Liver (tissue), 9 donors: ENCODE results near the gene SNX9. TPM values are rescaled to one million over a fixed set of nuclear protein-coding genes. Genes with fewer than 3 reads are reported as not detected.

Experiments
- DNase-seq: peaks from one replicate; pipeline ENCODE4 v3.0.0-alpha.2; 2017; ENCODE audit warnings: low spot score
- H3K27ac ChIP-seq, 2 donors: one replicate each; pipeline ENCODE4 v1.7.0; 2013; ENCODE audit warnings: inconsistent platforms in 2 of 2, low read length in 2 of 2, control low read depth in 1 of 2, low read depth in 1 of 2, mild to moderate bottlenecking in 1 of 2
- H3K27me3 ChIP-seq, 4 donors: one replicate each; pipeline versions ENCODE4 v1.6.1 to v1.7.0; 2013; ENCODE audit warnings: low read length in 3 of 4, inconsistent platforms in 1 of 4, mild to moderate bottlenecking in 1 of 4, moderate library complexity in 1 of 4; ENCODE audit not compliant: control insufficient read depth in 4 of 4, insufficient read depth in 4 of 4
- H3K36me3 ChIP-seq, 4 donors: one replicate each; pipeline versions ENCODE4 v1.6.1 to v1.7.0; 2013; ENCODE audit warnings: low read length in 3 of 4, mild to moderate bottlenecking in 3 of 4, low read depth in 1 of 4, moderate library complexity in 1 of 4; ENCODE audit not compliant: control insufficient read depth in 4 of 4, insufficient read depth in 3 of 4
- H3K4me1 ChIP-seq, 4 donors: one replicate each; pipeline versions ENCODE4 v1.6.1 to v1.7.0; 2013; ENCODE audit warnings: low read length in 3 of 4, mild to moderate bottlenecking in 3 of 4, moderate library complexity in 1 of 4; ENCODE audit not compliant: control insufficient read depth in 4 of 4, insufficient read depth in 4 of 4
- H3K4me3 ChIP-seq, 3 donors: one replicate each; pipeline versions ENCODE4 v1.6.1 to v1.7.0; 2013; ENCODE audit warnings: low read length in 3 of 3, control low read depth in 1 of 3, low read depth in 1 of 3, mild to moderate bottlenecking in 1 of 3
- H3K9ac ChIP-seq, 2 donors: one replicate each; pipeline ENCODE4 v1.7.0; 2013; ENCODE audit warnings: low read length in 2 of 2, mild to moderate bottlenecking in 2 of 2, moderate library complexity in 2 of 2, control low read depth in 1 of 2, low read depth in 1 of 2
- H3K9me3 ChIP-seq, 4 donors: one replicate each; pipeline versions ENCODE4 v1.6.1 to v1.7.0; 2013; ENCODE audit warnings: low read length in 3 of 4; ENCODE audit not compliant: control insufficient read depth in 4 of 4
- ATF3 ChIP-seq: IDR thresholded peaks from 2 replicates; pipeline ENCODE4 v1.6.1; 2016; ENCODE audit warnings: antibody characterized with exemption
- CTCF ChIP-seq: fragments of 150-350 bp; IDR thresholded peaks from 2 replicates; pipeline ENCODE4 v1.5.1; 2017; ENCODE audit warnings: improper control_type of control experiment, low read depth, low read length; ENCODE audit not compliant: missing input control
- EGR1 ChIP-seq, 2 donors: IDR thresholded peaks; 2 replicates each; pipeline ENCODE4 v1.6.1; 2016 to 2018; ENCODE audit warnings: antibody characterized with exemption in 2 of 2, low read depth in 2 of 2
- FOXA1 ChIP-seq: IDR thresholded peaks from 2 replicates; pipeline ENCODE4 v1.6.1; 2016; ENCODE audit warnings: antibody characterized with exemption
- FOXA2 ChIP-seq: IDR thresholded peaks from 2 replicates; pipeline ENCODE4 v1.6.1; 2016; ENCODE audit warnings: antibody characterized with exemption
- GABPA ChIP-seq, 2 donors: IDR thresholded peaks in 1 of 2; conservative IDR thresholded peaks in 1 of 2; 2 replicates each; pipeline ENCODE4 v1.6.1; 2016; ENCODE audit warnings: antibody characterized with exemption in 2 of 2, mild to moderate bottlenecking in 1 of 2, moderate library complexity in 1 of 2
- HNF4A ChIP-seq, 2 donors: conservative IDR thresholded peaks; 2 replicates each; pipeline ENCODE4 v1.6.1; 2016; ENCODE audit warnings: antibody characterized with exemption in 2 of 2, mild to moderate bottlenecking in 2 of 2
- HNF4G ChIP-seq: IDR thresholded peaks from 2 replicates; pipeline ENCODE4 v1.6.1; 2016; ENCODE audit warnings: antibody characterized with exemption
- JUND ChIP-seq, 2 donors: IDR thresholded peaks; 2 replicates each; pipeline ENCODE4 v1.6.1; 2016; ENCODE audit warnings: antibody characterized with exemption in 2 of 2
- MAX ChIP-seq: IDR thresholded peaks from 2 replicates; pipeline ENCODE4 v1.6.1; 2016; ENCODE audit warnings: antibody characterized with exemption
- NR2F2 ChIP-seq: IDR thresholded peaks from 2 replicates; pipeline ENCODE4 v1.6.1; 2016; ENCODE audit warnings: antibody characterized with exemption
- REST ChIP-seq: IDR thresholded peaks from 2 replicates; pipeline ENCODE4 v1.6.1; 2016; ENCODE audit warnings: antibody characterized with exemption, mild to moderate bottlenecking
- RXRA ChIP-seq, 2 donors: IDR thresholded peaks; 2 replicates each; pipeline ENCODE4 v1.6.1; 2017 to 2018; ENCODE audit warnings: antibody characterized with exemption in 2 of 2, mild to moderate bottlenecking in 1 of 2
- SP1 ChIP-seq: IDR thresholded peaks from 2 replicates; pipeline ENCODE4 v1.6.1; 2018; ENCODE audit warnings: antibody characterized with exemption, mild to moderate bottlenecking
- TAF1 ChIP-seq: conservative IDR thresholded peaks from 2 replicates; pipeline ENCODE4 v1.6.1; 2016; ENCODE audit warnings: antibody characterized with exemption, mild to moderate bottlenecking
- ZBTB33 ChIP-seq: IDR thresholded peaks from 2 replicates; pipeline ENCODE4 v1.6.1; 2016; ENCODE audit warnings: antibody characterized with exemption
- WGBS: extraction: QIAGEN DNeasy Blood & Tissue Kit; methylation state at CpG from one replicate; pipeline ENCODE4 v1.1.7; 2013; 5-methylcytosine and 5-hydroxymethylcytosine counted together
- polyA plus RNA-seq, 2 donors: library from polyadenylated mRNA; stranded (reverse) in 1 of 2; unstranded in 1 of 2; fragments of 200-250 nt in 1 of 2; fragments of >200 nt in 1 of 2; fragmentation: Nextera tagmentation in 1 of 2; extraction: Ambion mirVana in 1 of 2; gene quantifications; one replicate each; pipeline versions ENCODE4 v1.2.1 to v1.2.3, GENCODE V29; 2013 to 2015
- total RNA-seq, 2 donors: library from RNA; depleted of rRNA; stranded (reverse); fragments of >200 nt; gene quantifications; one replicate each; pipeline ENCODE4 v1.2.3, GENCODE V29; 2014
- donor health status: healthy.
- donor health status: healthy.
- donor health status: healthy.
- donor health status: healthy.
- donor health status: healthy.

The SNX9 gene
- total and polyA plus RNA-seq, 4 donors: 16.4 to 31.0 (median 22.3) TPM

GRCh38 chr6:157895585-157895984, 72.5 kb downstream of the SNX9 start:
- H3K27me3 ChIP-seq: no peaks in the 10 kb centered on the region
- no peak overlapping the region for H3K9ac ChIP-seq
- peaks cover 0 to 1% (median 0%) of the 10 kb centered on the region in 4 donors for H3K4me1 ChIP-seq
- H3K27ac ChIP-seq: no peak overlapping the region
- peaks cover 4 to 15% (median 6%) of the 10 kb centered on the region in 4 donors for H3K36me3 ChIP-seq
- no peak for DNase-seq
- H3K4me3 ChIP-seq: no peak overlapping the region
- no peak for TF ChIP-seq FOXA1
- no peak for TF ChIP-seq MAX
- no peak for TF ChIP-seq FOXA2
- TF ChIP-seq TAF1: no peak
- no peak for TF ChIP-seq CTCF
- no peak for TF ChIP-seq HNF4G
- no peak for TF ChIP-seq ATF3
- no peak for TF ChIP-seq EGR1 (IDR thresholded peaks at IDR 0.05; ENCODE audit: low read depth in 2 of 2)
- no peak for TF ChIP-seq HNF4A (conservative IDR thresholded peaks at IDR 0.05)
- no peak for TF ChIP-seq NR2F2
- TF ChIP-seq ZBTB33: no peak
- TF ChIP-seq JUND (IDR thresholded peaks at IDR 0.05): no peak
- TF ChIP-seq REST: no peak
- TF ChIP-seq GABPA (IDR thresholded peaks at IDR 0.05 in 1 of 2, conservative IDR thresholded peaks at IDR 0.05 in 1 of 2): no peak
- no peak for TF ChIP-seq SP1
- no peak for TF ChIP-seq RXRA (IDR thresholded peaks at IDR 0.05)
- 96% methylated on average over 3 of the region's 3 CpGs for WGBS
- H3K9me3 ChIP-seq: no peaks in the 10 kb centered on the region

GRCh38 chr6:157896932-157897331, 73.9 kb downstream of the SNX9 start:
- H3K4me1 ChIP-seq: peaks cover 0 to 1% (median 0%) of the 10 kb centered on the region in 4 donors
- no peaks in the 10 kb centered on the region for H3K9me3 ChIP-seq
- 97% methylated on average over 4 of the region's 4 CpGs for WGBS
- no peak overlapping the region for H3K9ac ChIP-seq
- H3K36me3 ChIP-seq: peaks cover 4 to 17% (median 8%) of the 10 kb centered on the region in 4 donors
- no peak overlapping the region for H3K4me3 ChIP-seq
- H3K27ac ChIP-seq: no peak overlapping the region
- no peaks in the 10 kb centered on the region for H3K27me3 ChIP-seq
- TF ChIP-seq ATF3 (no peak), MAX (no peak), RXRA (IDR thresholded peaks at IDR 0.05) (no peak), CTCF (no peak), FOXA1 (no peak), SP1 (no peak), NR2F2 (no peak)
- DNase-seq: no peak
